Neuronal stem cell (in vitro differentiated cells): ENCODE data around the gene DRGX.

Experiments
- DNase-seq: peaks from one replicate; pipeline ENCODE4 v3.0.0-alpha.2; 2013; ENCODE audit warnings: low spot score
- H2AFZ ChIP-seq: one replicate; pipeline ENCODE4 v1.6.1; 2013; ENCODE audit warnings: mild to moderate bottlenecking, low read length, inconsistent platforms
- H2AK5ac ChIP-seq: 2 replicates; pipeline ENCODE4 v1.6.1; 2013; ENCODE audit warnings: low read depth, mild to moderate bottlenecking, inconsistent platforms, low read length, moderate library complexity, mixed read lengths
- H2BK120ac ChIP-seq: 2 replicates; pipeline ENCODE4 v1.6.1; 2013; ENCODE audit warnings: low read depth, mild to moderate bottlenecking, inconsistent platforms, low read length, moderate library complexity, mixed read lengths
- H2BK12ac ChIP-seq: one replicate; pipeline ENCODE4 v1.6.1; 2013; ENCODE audit warnings: low read length, inconsistent platforms
- H2BK15ac ChIP-seq: 2 replicates; pipeline ENCODE4 v1.6.1; 2013; ENCODE audit warnings: mild to moderate bottlenecking, low read length, inconsistent platforms, mixed read lengths
- H2BK5ac ChIP-seq: one replicate; pipeline ENCODE4 v1.6.1; 2013; ENCODE audit warnings: inconsistent platforms, mild to moderate bottlenecking, low read length, moderate library complexity
- H3K14ac ChIP-seq: one replicate; pipeline ENCODE4 v1.6.1; 2013; ENCODE audit warnings: low read length, inconsistent platforms
- H3K18ac ChIP-seq: 2 replicates; pipeline ENCODE4 v1.6.1; 2013; ENCODE audit warnings: low read length, inconsistent platforms
- H3K23ac ChIP-seq: 2 replicates; pipeline ENCODE4 v1.6.1; 2013; ENCODE audit warnings: low read depth, mild to moderate bottlenecking, mixed read lengths, low read length, inconsistent platforms; ENCODE audit not compliant: poor library complexity
- H3K27ac ChIP-seq: replicated peaks from 3 replicates; pipeline ENCODE4 v1.5.1; 2013; ENCODE audit warnings: low read length, inconsistent platforms
- H3K27me3 ChIP-seq, 3 experiments: 2 replicates each; pipeline ENCODE4 v1.6.1; 2013; ENCODE audit warnings: low read length in 3 of 3, mild to moderate bottlenecking in 2 of 3, inconsistent platforms in 1 of 3, low read depth in 1 of 3, mixed read lengths in 1 of 3, moderate library complexity in 1 of 3; ENCODE audit not compliant: control insufficient read depth in 3 of 3, insufficient read depth in 3 of 3
- H3K36me3 ChIP-seq, 2 donors: replicated peaks in 1 of 2; 2 replicates each; pipeline ENCODE4 v1.6.1; 2013; ENCODE audit warnings: low read length in 2 of 2; ENCODE audit not compliant: control insufficient read depth in 2 of 2, insufficient read depth in 2 of 2
- H3K4ac ChIP-seq: 2 replicates; pipeline ENCODE4 v1.6.1; 2013; ENCODE audit warnings: inconsistent platforms, mild to moderate bottlenecking, low read length, moderate library complexity
- H3K4me1 ChIP-seq, 2 donors: 1 replicate in 1 of 2; 2 replicates in 1 of 2; pipeline ENCODE4 v1.6.1; 2013; ENCODE audit warnings: low read length in 2 of 2, low read depth in 1 of 2; ENCODE audit not compliant: control insufficient read depth in 2 of 2, insufficient read depth in 1 of 2
- H3K4me2 ChIP-seq: one replicate; pipeline ENCODE4 v1.6.1; 2013; ENCODE audit warnings: mild to moderate bottlenecking, low read length, inconsistent platforms; ENCODE audit not compliant: insufficient read depth, poor library complexity, severe bottlenecking
- H3K4me3 ChIP-seq, 2 donors: 2 replicates each; pipeline ENCODE4 v1.5.1; 2013; ENCODE audit warnings: low read length in 2 of 2, mild to moderate bottlenecking in 2 of 2, inconsistent platforms in 1 of 2, moderate library complexity in 1 of 2
- H3K79me1 ChIP-seq: one replicate; pipeline ENCODE4 v1.6.1; 2013; ENCODE audit warnings: low read depth, mild to moderate bottlenecking, inconsistent platforms, low read length, moderate library complexity
- H3K9ac ChIP-seq: one replicate; pipeline ENCODE4 v1.6.1; 2013; ENCODE audit warnings: mild to moderate bottlenecking, low read depth, low read length, inconsistent platforms; ENCODE audit not compliant: poor library complexity
- H3K9me3 ChIP-seq, 2 donors: replicated peaks in 1 of 2; 2 replicates each; pipeline versions ENCODE3 to v1.6.1; 2013; ENCODE audit warnings: low read length in 2 of 2, mild to moderate bottlenecking in 2 of 2, inconsistent platforms in 1 of 2, low read depth in 1 of 2, mixed read lengths in 1 of 2, moderate library complexity in 1 of 2; ENCODE audit not compliant: control insufficient read depth in 2 of 2, insufficient read depth in 1 of 2
- H4K8ac ChIP-seq: one replicate; pipeline ENCODE4 v1.6.1; 2013; ENCODE audit warnings: low read depth, mild to moderate bottlenecking, inconsistent platforms, low read length, moderate library complexity
- H4K91ac ChIP-seq: one replicate; pipeline ENCODE4 v1.6.1; 2013; ENCODE audit warnings: low read length, low read depth, mild to moderate bottlenecking, inconsistent platforms; ENCODE audit not compliant: poor library complexity
- WGBS, 2 donors: extraction: QIAGEN DNeasy Blood & Tissue Kit; methylation state at CpG; one replicate each; pipeline ENCODE4 v1.1.7; 2013; ENCODE audit warnings: missing lambda C conversion rate in 2 of 2, mixed read lengths in 1 of 2; ENCODE audit not compliant: insufficient read length in 2 of 2, insufficient replicate concordance in 1 of 2; ENCODE audit errors: extremely low coverage in 2 of 2; 5-methylcytosine and 5-hydroxymethylcytosine counted together

DRGX gene

DNA sequence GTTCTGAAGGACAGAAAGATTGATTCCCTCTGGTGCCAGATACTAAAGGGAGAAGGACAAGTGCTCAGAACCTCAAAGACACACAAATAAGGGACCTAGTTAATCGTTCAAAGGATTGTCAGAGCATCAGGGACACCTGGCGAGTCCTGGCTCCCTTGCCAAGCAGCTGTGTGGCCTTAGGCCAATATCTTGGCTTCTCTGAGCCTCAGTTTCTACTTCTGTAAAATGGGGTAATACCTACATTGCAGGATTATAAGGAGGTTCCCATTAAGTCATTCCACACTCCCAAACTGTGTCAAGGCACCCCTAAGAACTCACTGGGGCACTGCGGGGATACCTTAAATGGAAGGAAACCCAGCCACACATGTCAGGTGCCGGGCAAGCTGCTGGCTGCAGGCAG lies 29.4 kb downstream of the DRGX start:
- no peak overlapping the region for H2BK15ac ChIP-seq
- no peak overlapping the region for H3K18ac ChIP-seq
- no peaks in the 10 kb centered on the region for H3K9me3 ChIP-seq
- no peak overlapping the region for H3K9ac ChIP-seq
- no peaks in the 10 kb centered on the region for H3K4me1 ChIP-seq
- H3K27ac ChIP-seq = no peak overlapping the region
- H2AK5ac ChIP-seq = no peak overlapping the region
- H4K91ac ChIP-seq = no peak overlapping the region
- DNase-seq = no peak
- H3K14ac ChIP-seq = no peak overlapping the region
- no peak overlapping the region for H2BK120ac ChIP-seq
- no peak overlapping the region for H3K4me2 ChIP-seq
- no peak overlapping the region for H2AFZ ChIP-seq
- H3K4me3 ChIP-seq = no peak overlapping the region
- H4K8ac ChIP-seq = no peak overlapping the region
- H2BK5ac ChIP-seq = no peak overlapping the region
- no CpG with 5 or more reads among the region's 4 CpGs for WGBS, 2 donors
- no peaks in the 10 kb centered on the region for H3K36me3 ChIP-seq
- no peak overlapping the region for H3K23ac ChIP-seq
- no peak overlapping the region for H2BK12ac ChIP-seq
- H3K79me1 ChIP-seq = no peaks in the 10 kb centered on the region
- no peaks in the 10 kb centered on the region for H3K27me3 ChIP-seq
- no peak overlapping the region for H3K4ac ChIP-seq

DNA sequence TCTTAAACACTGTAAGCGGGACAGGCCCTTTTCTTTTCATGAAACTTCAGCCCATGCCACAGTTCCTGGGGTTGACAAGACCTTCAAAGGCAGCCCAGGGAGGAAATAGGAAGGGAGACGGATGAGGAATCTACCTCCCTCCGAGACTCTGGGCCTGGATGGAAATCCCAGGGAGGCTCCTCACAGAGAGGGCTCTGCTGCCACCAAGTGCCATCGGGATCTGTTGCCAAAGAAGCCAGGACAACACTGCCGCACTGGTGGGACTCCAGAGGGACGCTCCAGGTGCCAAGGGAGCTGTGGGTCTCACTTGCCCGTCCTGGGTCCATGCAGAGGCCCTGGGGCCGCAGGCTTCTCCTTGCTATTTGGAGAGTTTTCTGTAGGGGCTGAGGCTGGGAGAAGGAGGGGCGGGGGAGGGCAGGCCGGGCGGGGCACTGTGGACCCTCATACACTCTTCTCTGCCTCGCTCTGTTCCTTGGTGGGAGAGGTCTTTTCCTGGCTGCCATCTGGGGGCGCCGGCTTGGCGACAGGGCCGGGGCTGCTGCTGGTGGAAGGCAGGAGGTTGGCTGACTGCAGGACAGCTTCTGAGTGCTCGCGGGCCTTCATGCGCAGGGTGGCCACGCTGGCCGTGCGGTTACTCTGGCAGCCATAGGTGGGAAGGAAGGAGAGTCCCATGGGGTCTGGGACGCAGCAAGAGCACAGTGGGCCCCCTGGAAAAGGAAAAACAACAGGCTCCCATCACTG lies 30.0 kb downstream of the DRGX start:
- no peaks in the 10 kb centered on the region for H3K27me3 ChIP-seq
- no peak overlapping the region for H3K23ac ChIP-seq
- H2AK5ac ChIP-seq = no peak overlapping the region
- H2BK120ac ChIP-seq = no peak overlapping the region
- H3K18ac ChIP-seq = no peak overlapping the region
- no peak overlapping the region for H2AFZ ChIP-seq
- DNase-seq = no peak
- no peaks in the 10 kb centered on the region for H3K9me3 ChIP-seq
- H3K4me3 ChIP-seq = no peak overlapping the region
- no peak overlapping the region for H3K4me2 ChIP-seq
- H3K9ac ChIP-seq = no peak overlapping the region
- no peak overlapping the region for H2BK5ac ChIP-seq
- WGBS, 2 donors = no CpG with 5 or more reads among the region's 23 CpGs
- H4K91ac ChIP-seq = no peak overlapping the region
- no peaks in the 10 kb centered on the region for H3K4me1 ChIP-seq
- no peak overlapping the region for H3K4ac ChIP-seq
- H3K79me1 ChIP-seq = no peaks in the 10 kb centered on the region
- H3K36me3 ChIP-seq = no peaks in the 10 kb centered on the region
- no peak overlapping the region for H2BK15ac ChIP-seq
- H2BK12ac ChIP-seq = no peak overlapping the region
- H3K27ac ChIP-seq = no peak overlapping the region
- no peak overlapping the region for H3K14ac ChIP-seq
- H4K8ac ChIP-seq = no peak overlapping the region

DNA sequence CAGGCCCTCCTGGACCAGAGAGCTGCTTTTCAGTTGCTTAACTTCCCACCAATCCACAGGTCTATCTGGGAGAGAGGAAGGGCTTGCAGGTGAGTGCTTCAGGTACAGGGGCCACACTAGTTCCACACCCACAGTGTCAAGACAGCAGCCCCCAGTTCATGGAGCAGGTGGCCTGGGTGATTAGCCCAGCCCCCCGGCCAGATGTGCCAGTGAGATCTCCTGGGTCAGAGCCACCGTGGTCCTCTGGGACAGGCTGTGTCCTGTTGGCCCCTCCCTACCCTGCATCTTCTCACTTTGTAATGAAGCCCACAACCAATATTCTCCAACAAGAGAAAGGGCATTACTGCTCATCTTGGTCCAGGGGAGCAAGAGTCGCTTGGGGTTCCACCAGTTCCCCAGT lies 30.6 kb downstream of the DRGX start:
- no peak overlapping the region for H3K4me2 ChIP-seq
- no peak overlapping the region for H4K91ac ChIP-seq
- H3K4ac ChIP-seq = no peak overlapping the region
- H3K9ac ChIP-seq = no peak overlapping the region
- H2BK15ac ChIP-seq = no peak overlapping the region
- no peak overlapping the region for H2BK5ac ChIP-seq
- H3K4me1 ChIP-seq = no peaks in the 10 kb centered on the region
- no peak overlapping the region for H2AK5ac ChIP-seq
- no peak overlapping the region for H3K23ac ChIP-seq
- no CpG with 5 or more reads among the region's 3 CpGs for WGBS, 2 donors
- no peak overlapping the region for H3K18ac ChIP-seq
- H3K36me3 ChIP-seq = no peaks in the 10 kb centered on the region
- H3K9me3 ChIP-seq = no peaks in the 10 kb centered on the region
- H3K27ac ChIP-seq = no peak overlapping the region
- H2BK120ac ChIP-seq = no peak overlapping the region
- H2AFZ ChIP-seq = no peak overlapping the region
- H4K8ac ChIP-seq = no peak overlapping the region
- H3K27me3 ChIP-seq = no peaks in the 10 kb centered on the region
- no peak overlapping the region for H3K4me3 ChIP-seq
- H3K79me1 ChIP-seq = no peaks in the 10 kb centered on the region
- no peak for DNase-seq
- H3K14ac ChIP-seq = no peak overlapping the region
- no peak overlapping the region for H2BK12ac ChIP-seq

DNA sequence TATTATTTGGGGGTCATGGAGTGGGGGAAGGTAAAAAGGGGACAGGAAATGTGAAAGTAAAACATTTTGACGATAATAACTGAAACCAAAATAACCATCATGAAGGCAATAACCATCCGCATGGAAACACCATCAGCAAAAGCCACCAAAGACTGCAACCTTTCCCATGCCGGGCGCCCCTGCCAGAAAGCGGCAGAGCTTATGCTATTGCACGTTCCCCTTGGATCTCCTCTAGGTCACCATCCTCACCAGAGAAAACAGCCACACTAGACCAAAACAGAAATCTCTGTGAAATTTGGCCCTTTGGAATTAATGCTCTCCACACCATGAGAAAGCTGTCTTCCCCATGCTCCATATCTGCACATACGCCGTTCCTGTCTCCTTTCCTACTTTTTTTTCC lies 31.1 kb downstream of the DRGX start:
- Histone ChIP-seq H3K4me1 (peaks cover 0 to 2% of the 10 kb centered on the region in 2 donors), H3K27ac (no peak overlapping the region), H3K36me3 (no peaks in the 10 kb centered on the region), H3K9ac (no peak overlapping the region), H2BK12ac (no peak overlapping the region), H3K23ac (no peak overlapping the region), H4K91ac (no peak overlapping the region), H3K9me3 (no peaks in the 10 kb centered on the region), H2AFZ (no peak overlapping the region), H4K8ac (no peak overlapping the region), H2BK120ac (no peak overlapping the region), H2BK15ac (no peak overlapping the region), H3K79me1 (no peaks in the 10 kb centered on the region), H3K4me3 (no peak overlapping the region), H2BK5ac (no peak overlapping the region), H3K14ac (no peak overlapping the region), H3K18ac (no peak overlapping the region), H3K4ac (no peak overlapping the region), H3K4me2 (no peak overlapping the region), H3K27me3 (no peaks in the 10 kb centered on the region), H2AK5ac (no peak overlapping the region)
- DNase-seq = no peak
- WGBS, 2 donors = no CpG with 5 or more reads among the region's 8 CpGs
